ENCODE measurements around the gene PTGER2. TPM values are rescaled to one million over a fixed set of nuclear protein-coding genes. Genes with fewer than 3 reads are reported as not detected.

The PTGER2 gene
- total and polyA plus RNA-seq, 10 of the 15 experiments (the other 5 are each of a cell fraction or from before 2014, with no cell fraction given): 0.03 to 1.6 (median 0.33) TPM

- no peak overlapping the region for H2AFZ ChIP-seq (ENCODE audit: control insufficient read depth, low read depth, low read length)
- H3K4me3 ChIP-seq: no peak overlapping the region
- WGBS (ENCODE audit: insufficient coverage, insufficient replicate concordance, low lambda C conversion rate, missing lambda C conversion rate): 57% methylated on average over 4 of the region's 4 CpGs
- no peak overlapping the region for H3K4me2 ChIP-seq (ENCODE audit: control insufficient read depth, insufficient read depth)
- POLR2A ChIA-PET: no interaction called here
- SMC1A ChIA-PET (ENCODE audit: uncharacterized antibody, unreplicated experiment): interaction anchor here (0.6 to 1.2 kb wide), 3 partner anchors 60 to 174 kb away, joined by 3 read pairs; no protein-coding TSS in a partner anchor
- H3K9ac ChIP-seq (ENCODE audit: control insufficient read depth, insufficient read depth, low read length): no peak overlapping the region
- RAD21 ChIA-PET (ENCODE audit: unreplicated experiment): no interaction called here
- CTCF ChIA-PET: interaction anchor here (0.7 kb wide), 1 partner anchor 167 kb away, joined by 3 read pairs; no protein-coding TSS in a partner anchor
- H3K4me1 ChIP-seq (ENCODE audit: control insufficient read depth, insufficient read depth, low read length): no peaks in the 10 kb centered on the region
- in situ Hi-C loops (cut with MboI) (loop anchor here (5.0 kb wide), 1 partner anchor 169 kb away; no protein-coding TSS in a partner anchor), intact Hi-C loops (cut with micrococcal nuclease; ENCODE audit: unreplicated experiment) (loop anchor here (5.0 kb wide), 1 partner anchor 109 kb away; no protein-coding TSS in a partner anchor)
- no peak for TF ChIP-seq E4F1 (IDR thresholded peaks at IDR 0.05; ENCODE audit: borderline replicate concordance, partially characterized antibody)
- TF ChIP-seq BCL11A (IDR thresholded peaks at IDR 0.05; ENCODE audit: low read depth, low read length): no peak
- no peak for TF ChIP-seq WRNIP1 (IDR thresholded peaks at IDR 0.05; ENCODE audit: borderline replicate concordance, low read depth, low read length)
- no peak for TF ChIP-seq FOS (IDR thresholded peaks at IDR 0.05; ENCODE audit: borderline replicate concordance, extremely low read depth, insufficient read length)
- TF ChIP-seq PBX3 (IDR thresholded peaks at IDR 0.05; ENCODE audit: insufficient replicate concordance, low read depth, low read length): no peak
- TF ChIP-seq LARP7 (IDR thresholded peaks at IDR 0.05): no peak
- no peak for TF ChIP-seq TCF3 (IDR thresholded peaks at IDR 0.05; ENCODE audit: borderline replicate concordance, insufficient read depth, low read depth, low read length)
- no peak for TF ChIP-seq PML (IDR thresholded peaks at IDR 0.05; ENCODE audit: low read length)
- no peak for DNase-seq (ENCODE audit: low read depth, low spot score)
- FAIRE-seq: no peak
- no peaks in the 10 kb centered on the region for H3K9me3 ChIP-seq (replicated peaks; ENCODE audit: control insufficient read depth, insufficient read depth, low read length)
- no peak overlapping the region for H3K27ac ChIP-seq (ENCODE audit: control insufficient read depth, insufficient read depth)
- BruUV-seq (replicated peaks): no TSS peak
- no peaks in the 10 kb centered on the region for H4K20me1 ChIP-seq (ENCODE audit: control insufficient read depth, insufficient read depth)
- H3K36me3 ChIP-seq (ENCODE audit: control insufficient read depth in 2 of 2, insufficient read depth in 2 of 2, low read length in 1 of 2): no peaks in the 10 kb centered on the region
- no peak for ATAC-seq
- H3K79me2 ChIP-seq (ENCODE audit: control insufficient read depth, insufficient read depth, low read length): no peaks in the 10 kb centered on the region
- H3K27me3 ChIP-seq (replicated peaks in 1 of 2; ENCODE audit: control insufficient read depth in 2 of 2, insufficient read depth in 2 of 2, low read length in 1 of 2): no peaks in the 10 kb centered on the region; a peak in 1 of 4 replicates
These were observed 10.9 kb upstream of the PTGER2 start for GRCh38 chr14:52303236-52303635.
